Measurements from ENCODE around the gene IQSEC1.

The IQSEC1 gene

GRCh38 chr3:12995389-12996180 is 77.6 kb downstream of the IQSEC1 start:
- DNase-seq, result no peak

GRCh38 chr3:12994607-12995388 is 78.4 kb downstream of the IQSEC1 start:
- peak; percentile 74 for DNase-seq

GRCh38 chr3:12994357-12994606 is 78.9 kb downstream of the IQSEC1 start:
- DNase-seq, result no peak

GRCh38 chr3:12993517-12994356 is 79.5 kb downstream of the IQSEC1 start:
- DNase-seq, result no peak

GRCh38 chr3:12992629-12993516 is 80.4 kb downstream of the IQSEC1 start:
- DNase-seq, result no peak

GRCh38 chr3:12991861-12992281 is 81.4 kb downstream of the IQSEC1 start:
- DNase-seq, result no peak

GRCh38 chr3:12991481-12991837 is 81.8 kb downstream of the IQSEC1 start:
- DNase-seq, result no peak

GRCh38 chr3:12990781-12991480 is 82.3 kb downstream of the IQSEC1 start:
- peak; percentile 86 for DNase-seq

- peak; percentile 30 for DNase-seq
Measured at GRCh38 chr3:12990306-12990705, 82.9 kb downstream of the IQSEC1 start.

GRCh38 chr3:12988728-12989454 is 84.3 kb downstream of the IQSEC1 start:
- DNase-seq, result no peak

- DNase-seq, result no peak
Measured at GRCh38 chr3:12987602-12988001, 85.6 kb downstream of the IQSEC1 start.

- DNase-seq, result no peak
Measured at GRCh38 chr3:12986986-12987385, 86.2 kb downstream of the IQSEC1 start.

- no peak for DNase-seq
Measured at GRCh38 chr3:12986521-12986920, 86.7 kb downstream of the IQSEC1 start.

GRCh38 chr3:12986031-12986430 is 87.2 kb downstream of the IQSEC1 start:
- DNase-seq, result no peak

- DNase-seq, result no peak
Measured at GRCh38 chr3:12985148-12985547, 88.1 kb downstream of the IQSEC1 start.

- DNase-seq, result no peak
Measured at GRCh38 chr3:12984023-12984823, 89.0 kb downstream of the IQSEC1 start.

- no peak for DNase-seq
Measured at GRCh38 chr3:12983319-12983718, 89.9 kb downstream of the IQSEC1 start.

GRCh38 chr3:12982619-12983101 is 90.6 kb downstream of the IQSEC1 start:
- DNase-seq, result no peak

GRCh38 chr3:12981306-12982275 is 91.6 kb downstream of the IQSEC1 start:
- no peak for DNase-seq

Data from amniotic stem cell (primary cell).